ENCODE measurements around the gene MOAP1. TPM values are rescaled to one million over a fixed set of nuclear protein-coding genes. Genes with fewer than 3 reads are reported as not detected.

The MOAP1 gene
- total and polyA plus RNA-seq, 8 donors, result 7.9 to 21.4 (median 10.1) TPM

DNA sequence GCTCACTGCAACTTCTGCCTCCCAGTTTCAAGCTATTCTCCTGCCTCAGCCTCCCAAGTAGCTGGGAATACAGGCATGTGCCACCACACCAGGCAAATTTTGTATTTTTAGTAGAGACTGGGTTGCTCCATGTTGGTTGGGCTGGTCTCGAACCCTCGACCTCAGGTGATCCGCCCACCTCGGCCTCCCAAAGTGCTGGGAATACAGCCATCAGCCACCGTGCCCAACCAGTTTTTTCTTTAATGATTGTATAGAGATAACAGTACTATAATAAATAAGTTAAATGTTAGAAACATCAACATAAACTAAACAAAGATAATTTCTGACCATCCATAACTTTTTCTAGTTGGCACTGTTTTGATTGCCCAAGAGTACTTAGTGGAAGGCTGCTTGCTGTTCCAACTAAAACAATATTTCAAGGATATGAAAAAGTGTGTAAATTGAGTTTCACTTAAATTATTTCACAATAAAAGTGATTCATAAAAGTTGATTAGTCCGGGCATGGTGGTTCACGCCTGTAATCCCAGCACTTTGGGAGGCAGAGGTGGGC is 16.5 kb upstream of the MOAP1 start:
- H3K27ac ChIP-seq, result no peak overlapping the region
- DNase-seq, result no peak
- H3K4me1 ChIP-seq, result peaks cover 0 to 8% (median 8%) of the 10 kb centered on the region in 3 donors
- ATAC-seq, result peak in 1 of 4 donors; percentile 38
- intact Hi-C loops (cut with DNase I), result no loop called here
- no peak overlapping the region for H3K4me3 ChIP-seq
- FAIRE-seq, result no peak
- H3K9me3 ChIP-seq, result no peaks in the 10 kb centered on the region
- TF ChIP-seq, protein P1, sequence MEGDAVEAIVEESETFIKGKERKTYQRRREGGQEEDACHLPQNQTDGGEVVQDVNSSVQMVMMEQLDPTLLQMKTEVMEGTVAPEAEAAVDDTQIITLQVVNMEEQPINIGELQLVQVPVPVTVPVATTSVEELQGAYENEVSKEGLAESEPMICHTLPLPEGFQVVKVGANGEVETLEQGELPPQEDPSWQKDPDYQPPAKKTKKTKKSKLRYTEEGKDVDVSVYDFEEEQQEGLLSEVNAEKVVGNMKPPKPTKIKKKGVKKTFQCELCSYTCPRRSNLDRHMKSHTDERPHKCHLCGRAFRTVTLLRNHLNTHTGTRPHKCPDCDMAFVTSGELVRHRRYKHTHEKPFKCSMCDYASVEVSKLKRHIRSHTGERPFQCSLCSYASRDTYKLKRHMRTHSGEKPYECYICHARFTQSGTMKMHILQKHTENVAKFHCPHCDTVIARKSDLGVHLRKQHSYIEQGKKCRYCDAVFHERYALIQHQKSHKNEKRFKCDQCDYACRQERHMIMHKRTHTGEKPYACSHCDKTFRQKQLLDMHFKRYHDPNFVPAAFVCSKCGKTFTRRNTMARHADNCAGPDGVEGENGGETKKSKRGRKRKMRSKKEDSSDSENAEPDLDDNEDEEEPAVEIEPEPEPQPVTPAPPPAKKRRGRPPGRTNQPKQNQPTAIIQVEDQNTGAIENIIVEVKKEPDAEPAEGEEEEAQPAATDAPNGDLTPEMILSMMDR (IDR thresholded peaks at IDR 0.05), result no peak
- no peaks in the 10 kb centered on the region for H3K36me3 ChIP-seq
- no peaks in the 10 kb centered on the region for H3K27me3 ChIP-seq
- 50 to 60% methylated on average over 7 of the region's 7 CpGs for WGBS, 2 donors

DNA sequence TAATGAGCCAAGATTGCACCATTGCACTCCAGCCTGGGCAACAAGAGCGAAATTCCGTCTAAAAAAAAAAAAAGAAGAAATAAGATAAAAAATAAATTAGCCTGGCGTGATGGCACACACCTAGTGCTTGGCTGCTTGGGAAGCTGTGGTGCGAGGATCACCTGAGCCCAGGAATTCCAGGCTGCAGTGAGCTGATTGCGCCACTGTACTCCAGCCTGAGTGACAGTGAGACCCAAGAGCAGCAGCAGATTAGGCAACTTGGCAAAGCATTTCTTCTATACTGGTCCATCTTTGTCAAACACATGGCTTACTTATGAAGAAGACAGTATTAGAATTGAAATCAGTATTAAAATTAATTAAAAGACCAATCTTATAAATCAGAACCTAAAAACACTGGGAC is 15.9 kb upstream of the MOAP1 start:
- Histone ChIP-seq H3K27ac (no peak overlapping the region), H3K9me3 (no peaks in the 10 kb centered on the region), H3K36me3 (no peaks in the 10 kb centered on the region), H3K27me3 (no peaks in the 10 kb centered on the region), H3K4me3 (no peak overlapping the region), H3K4me1 (peaks cover 0 to 4% (median 1%) of the 10 kb centered on the region in 3 donors)
- ATAC-seq (no peak), DNase-seq (no peak), FAIRE-seq (no peak)
- 87 to 90% methylated on average over 5 of the region's 5 CpGs for WGBS, 2 donors
- TF ChIP-seq, protein P1 (IDR thresholded peaks at IDR 0.05), result no peak
- intact Hi-C loops (cut with DNase I), result no loop called here

DNA sequence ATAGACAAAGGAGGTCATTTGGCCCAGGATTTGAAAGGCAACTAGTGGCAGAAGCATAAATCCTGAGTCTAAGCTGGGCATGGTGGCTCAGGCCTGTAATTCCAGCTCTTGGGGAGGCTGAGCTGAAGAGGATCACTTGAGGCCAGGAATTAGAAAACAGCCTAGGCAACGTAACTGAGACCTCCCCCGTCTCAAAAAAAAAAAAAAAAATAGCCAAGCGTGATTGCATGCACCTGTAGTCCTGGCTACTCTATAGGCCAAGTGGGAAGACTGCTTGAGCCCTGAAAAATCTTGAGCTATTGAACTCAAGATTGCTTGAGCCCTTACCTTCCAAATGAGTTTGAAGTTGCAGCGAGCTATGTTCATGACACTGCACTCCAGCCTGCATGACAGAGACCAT is 14.3 kb upstream of the MOAP1 start:
- Histone ChIP-seq H3K27ac (no peak overlapping the region), H3K4me3 (no peak overlapping the region), H3K4me1 (no peaks in the 10 kb centered on the region), H3K9me3 (no peaks in the 10 kb centered on the region), H3K27me3 (no peaks in the 10 kb centered on the region), H3K36me3 (no peaks in the 10 kb centered on the region)
- TF ChIP-seq, protein P1 (IDR thresholded peaks at IDR 0.05), result no peak
- no peak for FAIRE-seq
- no peak for ATAC-seq
- intact Hi-C loops (cut with DNase I), result no loop called here
- WGBS, 2 donors, result 91 to 98% methylated on average over 4 of the region's 4 CpGs
- no peak for DNase-seq

DNA sequence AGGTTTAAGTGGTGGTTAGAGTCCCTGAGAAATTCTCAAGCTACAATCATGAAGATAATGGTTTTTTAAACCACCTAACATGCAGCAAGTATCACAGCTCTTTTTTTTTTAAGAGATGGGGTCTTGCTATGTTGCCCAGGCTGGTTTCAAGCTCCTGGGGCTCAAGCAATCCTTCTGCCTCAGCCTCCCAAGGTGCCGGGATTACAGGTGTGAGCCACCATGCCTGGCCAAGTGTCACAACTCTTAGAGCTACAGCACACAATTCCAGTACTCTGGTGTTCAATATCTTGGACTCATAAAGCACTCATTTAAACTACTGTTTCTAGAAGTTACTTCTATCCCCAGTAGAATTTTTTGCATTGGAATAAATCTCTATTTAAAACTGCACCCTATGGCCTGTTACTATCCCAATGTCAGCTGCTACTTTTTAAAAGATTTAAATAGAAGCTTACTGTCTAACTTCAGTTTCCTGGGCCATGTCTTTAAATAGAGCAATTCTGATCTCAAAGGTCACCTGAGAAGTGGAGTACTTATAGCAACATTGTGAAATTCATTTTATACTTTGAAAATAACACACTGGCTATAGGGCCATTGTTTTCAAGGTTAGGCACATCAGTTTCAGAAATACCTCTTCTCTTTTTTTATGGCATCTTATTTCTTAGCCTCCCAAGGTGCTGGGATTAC is 10.8 kb upstream of the MOAP1 start:
- Histone ChIP-seq H3K27me3 (no peaks in the 10 kb centered on the region), H3K4me3 (no peak overlapping the region), H3K27ac (no peak overlapping the region), H3K9me3 (no peaks in the 10 kb centered on the region), H3K4me1 (no peaks in the 10 kb centered on the region), H3K36me3 (no peaks in the 10 kb centered on the region)
- 87 to 100% methylated on average over 1 of the region's 1 CpG for WGBS, 2 donors
- TF ChIP-seq, protein P1 (IDR thresholded peaks at IDR 0.05), result no peak
- ATAC-seq (no peak), DNase-seq (no peak), FAIRE-seq (no peak)
- intact Hi-C loops (cut with DNase I), result no loop called here

DNA sequence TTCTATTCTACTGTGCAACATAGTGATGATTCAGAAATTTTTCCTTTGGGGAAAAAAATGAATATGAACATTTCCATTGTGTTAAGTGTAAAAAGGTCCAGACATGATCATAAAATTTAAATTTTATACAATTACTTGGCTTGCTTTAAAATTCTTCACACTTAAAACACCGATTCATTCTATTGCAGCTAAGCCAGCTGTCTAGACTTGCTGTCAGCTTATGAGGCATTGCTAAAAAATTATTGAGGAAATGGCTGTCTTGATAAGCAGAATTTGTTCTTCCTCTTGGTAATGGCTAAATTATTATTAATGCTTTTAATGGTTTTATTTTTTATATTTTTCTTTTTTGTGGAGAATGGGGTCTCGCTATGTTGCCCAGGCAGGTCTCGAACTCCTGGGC is 2.3 kb upstream of the MOAP1 start:
- Histone ChIP-seq H3K9me3 (no peaks in the 10 kb centered on the region), H3K27me3 (no peaks in the 10 kb centered on the region), H3K4me1 (peaks cover 0 to 24% (median 10%) of the 10 kb centered on the region in 3 donors), H3K36me3 (no peaks in the 10 kb centered on the region), H3K4me3 (no peak overlapping the region), H3K27ac (no peak overlapping the region)
- WGBS, 2 donors, result 90 to 93% methylated on average over 3 of the region's 3 CpGs
- TF ChIP-seq, protein P1 (IDR thresholded peaks at IDR 0.05), result no peak
- FAIRE-seq (no peak), ATAC-seq (no peak), DNase-seq (no peak)
- intact Hi-C loops (cut with DNase I), result no loop called here

Measured in pancreas (tissue), 10 donors.